HepG2 (cell line): Measurements from ENCODE around the gene APOD.

Experiments
- CTCF ChIP-seq: sonication (generic); formaldehyde crosslinking; IDR thresholded peaks from 2 replicates; pipeline ENCODE4 v1.5.0; 2020; ENCODE audit warnings: mild to moderate bottlenecking, missing genetic modification reagents, moderate library complexity
- FOSL1 ChIP-seq: sonication (generic); formaldehyde crosslinking; IDR thresholded peaks from 2 replicates; pipeline ENCODE4 v1.9.0; 2021; ENCODE audit warnings: missing genetic modification reagents, borderline replicate concordance
- IRF2 ChIP-seq: IDR thresholded peaks from 2 replicates; pipeline ENCODE4 v1.6.1; 2018; ENCODE audit warnings: missing genetic modification reagents, missing compliant biosample characterization
- KAT7 ChIP-seq: IDR thresholded peaks from 2 replicates; pipeline ENCODE4 v1.6.1; 2018; ENCODE audit warnings: borderline replicate concordance, missing compliant biosample characterization
- NFRKB ChIP-seq: fragments of 450-650 bp; IDR thresholded peaks from 2 replicates; pipeline ENCODE4 v1.6.1; 2017
- NR2F1 ChIP-seq, 2 experiments: fragments of 450-650 bp in 1 of 2; formaldehyde crosslinking in 1 of 2; IDR thresholded peaks; 2 replicates each; pipeline versions ENCODE4 v1.5.0 to v1.6.1; 2016 to 2020; ENCODE audit warnings: mild to moderate bottlenecking in 1 of 2, missing compliant biosample characterization in 1 of 2, missing genetic modification reagents in 1 of 2, moderate library complexity in 1 of 2
- POLR2AphosphoS5 ChIP-seq: IDR thresholded peaks from 2 replicates; pipeline ENCODE4 v1.6.1; 2012; ENCODE audit warnings: low read depth, low read length

DNA sequence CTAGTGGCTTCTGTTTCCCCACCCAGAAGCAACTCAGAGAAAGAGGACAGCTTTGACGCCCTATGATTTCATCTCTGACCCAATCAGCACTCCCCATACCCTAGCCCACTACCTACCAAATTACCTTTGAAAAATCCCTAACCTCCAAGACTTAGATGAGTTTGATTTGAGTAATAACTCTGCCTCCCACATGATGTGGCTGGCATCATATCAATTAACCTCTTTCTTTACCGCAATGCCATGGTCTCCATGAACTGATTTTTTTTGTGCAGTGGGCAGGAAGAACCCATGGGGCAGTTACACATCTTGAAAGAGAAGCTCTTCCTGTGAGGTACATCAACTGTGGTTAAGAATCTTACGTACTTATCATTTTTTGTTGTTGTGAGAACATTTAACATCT is 25.5 kb upstream of the APOD start:
- no peak for TF ChIP-seq POLR2AphosphoS5
- TF ChIP-seq CTCF (CRISPR knock-in tag), result no peak
- TF ChIP-seq FOSL1 (CRISPR knock-in tag), result no peak
- TF ChIP-seq NR2F1 (CRISPR knock-in tag; IDR thresholded peaks at IDR 0.05), result no peak
- no peak for TF ChIP-seq IRF2
- no peak for TF ChIP-seq NFRKB
- TF ChIP-seq KAT7 (CRISPR knock-in tag), result no peak
